ENCODE data around the gene RBFA.

- TF ChIP-seq, protein P1, sequence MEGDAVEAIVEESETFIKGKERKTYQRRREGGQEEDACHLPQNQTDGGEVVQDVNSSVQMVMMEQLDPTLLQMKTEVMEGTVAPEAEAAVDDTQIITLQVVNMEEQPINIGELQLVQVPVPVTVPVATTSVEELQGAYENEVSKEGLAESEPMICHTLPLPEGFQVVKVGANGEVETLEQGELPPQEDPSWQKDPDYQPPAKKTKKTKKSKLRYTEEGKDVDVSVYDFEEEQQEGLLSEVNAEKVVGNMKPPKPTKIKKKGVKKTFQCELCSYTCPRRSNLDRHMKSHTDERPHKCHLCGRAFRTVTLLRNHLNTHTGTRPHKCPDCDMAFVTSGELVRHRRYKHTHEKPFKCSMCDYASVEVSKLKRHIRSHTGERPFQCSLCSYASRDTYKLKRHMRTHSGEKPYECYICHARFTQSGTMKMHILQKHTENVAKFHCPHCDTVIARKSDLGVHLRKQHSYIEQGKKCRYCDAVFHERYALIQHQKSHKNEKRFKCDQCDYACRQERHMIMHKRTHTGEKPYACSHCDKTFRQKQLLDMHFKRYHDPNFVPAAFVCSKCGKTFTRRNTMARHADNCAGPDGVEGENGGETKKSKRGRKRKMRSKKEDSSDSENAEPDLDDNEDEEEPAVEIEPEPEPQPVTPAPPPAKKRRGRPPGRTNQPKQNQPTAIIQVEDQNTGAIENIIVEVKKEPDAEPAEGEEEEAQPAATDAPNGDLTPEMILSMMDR (conservative IDR thresholded peaks at IDR 0.05; ENCODE audit: low read depth, low read length): no peak
- no peak for TF ChIP-seq EZH2 (IDR thresholded peaks at IDR 0.05; ENCODE audit: low read length, unreplicated experiment)
These were observed 41.7 kb downstream of the RBFA start for GRCh38 chr18:80075940-80076339.
